H1 (cell line): ENCODE data around the gene LMX1B. TPM values are rescaled to one million over a fixed set of nuclear protein-coding genes. Genes with fewer than 3 reads are reported as not detected.

Source experiments
- CHD7 ChIP-seq: fragments of 300-600 bp; sonication (generic); IDR thresholded peaks from 2 replicates; pipeline ENCODE4 v1.7.1; 2012; ENCODE audit warnings: low read length, moderate library complexity, mild to moderate bottlenecking, inconsistent platforms; ENCODE audit not compliant: insufficient replicate concordance
- CTCF ChIP-seq, 3 experiments: IDR thresholded peaks; 1 replicate in 2 of 3; 2 replicates in 1 of 3; pipeline versions ENCODE4 v1.5.1 to v1.6.1; 2011; ENCODE audit warnings: low read length in 3 of 3, mild to moderate bottlenecking in 3 of 3, inconsistent platforms in 2 of 3, low read depth in 1 of 3, moderate library complexity in 1 of 3; ENCODE audit not compliant: insufficient read depth in 1 of 3; ENCODE audit errors: control extremely low read depth in 1 of 3
- GABPA ChIP-seq: IDR thresholded peaks from 2 replicates; pipeline ENCODE4 v1.6.1; 2011; ENCODE audit warnings: mild to moderate bottlenecking, low read length, moderate library complexity, borderline replicate concordance; ENCODE audit not compliant: insufficient read depth
- POU5F1 ChIP-seq: IDR thresholded peaks from 2 replicates; pipeline ENCODE4 v1.6.1; 2011; ENCODE audit warnings: low read depth, mild to moderate bottlenecking, low read length, moderate library complexity
- TEAD4 ChIP-seq: IDR thresholded peaks from 2 replicates; pipeline ENCODE4 v1.6.1; 2012; ENCODE audit warnings: low read depth, low read length, inconsistent platforms, mixed read lengths
- USF2 ChIP-seq: IDR thresholded peaks from 2 replicates; pipeline ENCODE4 v1.6.1; 2011; ENCODE audit warnings: low read length, improper control_type of control experiment
- polyA plus RNA-seq, 7 experiments: library from polyadenylated mRNA; depleted of rRNA in 3 of 7; stranded (reverse) in 5 of 7; unstranded in 2 of 7; fragments of >200 nt in 5 of 7; fragments of 200-250 nt in 2 of 7; gene quantifications; 1 replicate in 5 of 7; 2 replicates in 1 of 7; 4 replicates in 1 of 7; pipeline versions ENCODE4 v1.2.1 to v1.2.3, GENCODE V29; 2011 to 2013; ENCODE audit warnings: missing spikeins in 2 of 7, mixed read lengths in 2 of 7
- total RNA-seq: library from RNA; stranded (reverse); fragmentation: NEBNext Ultra II Directional; extraction: Animal tissue kit (Norgen Biotek cat#: 25700); gene quantifications from 2 replicates; pipeline ENCODE4 v1.2.1, GENCODE V29; 2021

Gene LMX1B
- total and polyA plus RNA-seq, 2 of the 8 experiments (the other 6 are each of a cell fraction or from before 2014, with no cell fraction given): 0.09 to 0.37 TPM

- no peak for TF ChIP-seq CTCF (IDR thresholded peaks at IDR 0.05; ENCODE audit: control extremely low read depth in 1 of 3, insufficient read depth in 1 of 3, low read depth in 1 of 3, low read length in 3 of 3)
- TF ChIP-seq CHD7: no peak
- no peak for TF ChIP-seq POU5F1
- TF ChIP-seq USF2: no peak
- TF ChIP-seq GABPA: no peak
- TF ChIP-seq TEAD4: no peak
Observed at GRCh38 chr9:126626127-126626925, 12.6 kb downstream of the LMX1B start (continued).
